IPS-18a (cell line): ENCODE results near the gene HS6ST3.
"Not testable (repeated sequence)": the region's sequence is repeated elsewhere in the genome, so short reads cannot be mapped to it uniquely, and the experiment has no call there.

Experiments
- H3K27ac ChIP-seq: one replicate; pipeline ENCODE4 v1.5.1; 2013; ENCODE audit warnings: low read length
- H3K27me3 ChIP-seq: one replicate; pipeline ENCODE4 v1.6.1; 2013; ENCODE audit warnings: mild to moderate bottlenecking, low read length; ENCODE audit not compliant: control insufficient read depth, insufficient read depth
- H3K36me3 ChIP-seq: one replicate; pipeline ENCODE4 v1.6.1; 2013; ENCODE audit warnings: low read depth, low read length; ENCODE audit not compliant: control insufficient read depth
- H3K4me1 ChIP-seq: one replicate; pipeline ENCODE4 v1.6.1; 2013; ENCODE audit warnings: low read depth, low read length; ENCODE audit not compliant: control insufficient read depth
- H3K4me3 ChIP-seq: one replicate; pipeline ENCODE4 v1.5.1; 2013; ENCODE audit warnings: low read length
- H3K9ac ChIP-seq: one replicate; pipeline ENCODE4 v1.6.1; 2013; ENCODE audit warnings: mild to moderate bottlenecking, low read length, moderate library complexity
- H3K9me3 ChIP-seq: one replicate; pipeline ENCODE4 v1.6.1; 2013; ENCODE audit warnings: low read depth, low read length; ENCODE audit not compliant: control insufficient read depth

The HS6ST3 gene

GRCh38 chr13:96519380-96519779, 429.5 kb downstream of the HS6ST3 start:
- Histone ChIP-seq H3K27me3 (no peaks in the 10 kb centered on the region), H3K4me1 (no peaks in the 10 kb centered on the region), H3K9ac (no peak overlapping the region), H3K27ac (no peak overlapping the region), H3K9me3 (no peaks in the 10 kb centered on the region), H3K36me3 (no peaks in the 10 kb centered on the region), H3K4me3 (no peak overlapping the region)

- not testable (repeated sequence) for H3K27ac ChIP-seq, H3K36me3 ChIP-seq, H3K27me3 ChIP-seq, H3K9me3 ChIP-seq, H3K4me1 ChIP-seq, H3K9ac ChIP-seq, H3K4me3 ChIP-seq
These were observed 434.6 kb downstream of the HS6ST3 start for GRCh38 chr13:96524398-96525020.

GRCh38 chr13:96525715-96526114, 435.8 kb downstream of the HS6ST3 start:
- H3K9me3 ChIP-seq: no peaks in the 10 kb centered on the region
- H3K27ac ChIP-seq: no peak overlapping the region
- H3K4me1 ChIP-seq: no peaks in the 10 kb centered on the region
- no peak overlapping the region for H3K9ac ChIP-seq
- no peaks in the 10 kb centered on the region for H3K36me3 ChIP-seq
- no peaks in the 10 kb centered on the region for H3K27me3 ChIP-seq
- no peak overlapping the region for H3K4me3 ChIP-seq

GRCh38 chr13:96527497-96527896, 437.6 kb downstream of the HS6ST3 start:
- Histone ChIP-seq H3K4me3 (no peak overlapping the region), H3K4me1 (no peaks in the 10 kb centered on the region), H3K9ac (no peak overlapping the region), H3K27me3 (no peaks in the 10 kb centered on the region), H3K36me3 (no peaks in the 10 kb centered on the region), H3K27ac (no peak overlapping the region), H3K9me3 (no peaks in the 10 kb centered on the region)

GRCh38 chr13:96532804-96533203, 442.9 kb downstream of the HS6ST3 start:
- no peak overlapping the region for H3K27ac ChIP-seq
- H3K4me3 ChIP-seq: no peak overlapping the region
- H3K4me1 ChIP-seq: no peaks in the 10 kb centered on the region
- H3K36me3 ChIP-seq: no peaks in the 10 kb centered on the region
- H3K9me3 ChIP-seq: no peaks in the 10 kb centered on the region
- no peak overlapping the region for H3K9ac ChIP-seq
- H3K27me3 ChIP-seq: no peaks in the 10 kb centered on the region

- no peak overlapping the region for H3K4me3 ChIP-seq
- no peaks in the 10 kb centered on the region for H3K27me3 ChIP-seq
- no peak overlapping the region for H3K9ac ChIP-seq
- no peaks in the 10 kb centered on the region for H3K4me1 ChIP-seq
- H3K27ac ChIP-seq: no peak overlapping the region
- no peaks in the 10 kb centered on the region for H3K9me3 ChIP-seq
- H3K36me3 ChIP-seq: no peaks in the 10 kb centered on the region
These were observed 443.5 kb downstream of the HS6ST3 start for GRCh38 chr13:96533408-96533807.

GRCh38 chr13:96539791-96540190, 449.9 kb downstream of the HS6ST3 start:
- Histone ChIP-seq H3K4me3 (no peak overlapping the region), H3K27ac (no peak overlapping the region), H3K9ac (no peak overlapping the region), H3K36me3 (no peaks in the 10 kb centered on the region), H3K27me3 (no peaks in the 10 kb centered on the region), H3K9me3 (no peaks in the 10 kb centered on the region), H3K4me1 (no peaks in the 10 kb centered on the region)

- H3K27ac ChIP-seq: no peak overlapping the region
- H3K9me3 ChIP-seq: no peaks in the 10 kb centered on the region
- H3K36me3 ChIP-seq: no peaks in the 10 kb centered on the region
- H3K4me3 ChIP-seq: no peak overlapping the region
- no peaks in the 10 kb centered on the region for H3K27me3 ChIP-seq
- no peaks in the 10 kb centered on the region for H3K4me1 ChIP-seq
- no peak overlapping the region for H3K9ac ChIP-seq
These were observed 450.8 kb downstream of the HS6ST3 start for GRCh38 chr13:96540670-96541069.

- H3K9ac ChIP-seq: no peak overlapping the region
- no peaks in the 10 kb centered on the region for H3K27me3 ChIP-seq
- H3K4me3 ChIP-seq: no peak overlapping the region
- H3K4me1 ChIP-seq: no peaks in the 10 kb centered on the region
- H3K9me3 ChIP-seq: no peaks in the 10 kb centered on the region
- no peak overlapping the region for H3K27ac ChIP-seq
- H3K36me3 ChIP-seq: no peaks in the 10 kb centered on the region
These were observed 453.1 kb downstream of the HS6ST3 start for GRCh38 chr13:96542986-96543385.

GRCh38 chr13:96544957-96545356, 455.1 kb downstream of the HS6ST3 start:
- no peaks in the 10 kb centered on the region for H3K36me3 ChIP-seq
- no peaks in the 10 kb centered on the region for H3K4me1 ChIP-seq
- no peak overlapping the region for H3K9ac ChIP-seq
- H3K9me3 ChIP-seq: no peaks in the 10 kb centered on the region
- no peak overlapping the region for H3K27ac ChIP-seq
- H3K27me3 ChIP-seq: no peaks in the 10 kb centered on the region
- no peak overlapping the region for H3K4me3 ChIP-seq

- Histone ChIP-seq H3K9me3 (no peaks in the 10 kb centered on the region), H3K4me3 (no peak overlapping the region), H3K4me1 (no peaks in the 10 kb centered on the region), H3K36me3 (no peaks in the 10 kb centered on the region), H3K27ac (no peak overlapping the region), H3K27me3 (no peaks in the 10 kb centered on the region), H3K9ac (no peak overlapping the region)
These were observed 456.6 kb downstream of the HS6ST3 start for GRCh38 chr13:96546463-96546862.

- H3K36me3 ChIP-seq: no peaks in the 10 kb centered on the region
- no peak overlapping the region for H3K27ac ChIP-seq
- no peak overlapping the region for H3K4me3 ChIP-seq
- H3K9ac ChIP-seq: no peak overlapping the region
- H3K4me1 ChIP-seq: no peaks in the 10 kb centered on the region
- no peaks in the 10 kb centered on the region for H3K27me3 ChIP-seq
- H3K9me3 ChIP-seq: no peaks in the 10 kb centered on the region
These were observed 461.6 kb downstream of the HS6ST3 start for GRCh38 chr13:96551546-96551945.
